Measurements from ENCODE around the gene PCYOX1L. TPM values are rescaled to one million over a fixed set of nuclear protein-coding genes. Genes with fewer than 3 reads are reported as not detected.
A peak's percentile ranks its signal among the peaks of the same experiment; 100 is the strongest.

The PCYOX1L gene
- polyA plus RNA-seq, 2 of the 4 experiments (the other 2 are of a cell fraction) = 2.1 to 6.7 TPM

DNA sequence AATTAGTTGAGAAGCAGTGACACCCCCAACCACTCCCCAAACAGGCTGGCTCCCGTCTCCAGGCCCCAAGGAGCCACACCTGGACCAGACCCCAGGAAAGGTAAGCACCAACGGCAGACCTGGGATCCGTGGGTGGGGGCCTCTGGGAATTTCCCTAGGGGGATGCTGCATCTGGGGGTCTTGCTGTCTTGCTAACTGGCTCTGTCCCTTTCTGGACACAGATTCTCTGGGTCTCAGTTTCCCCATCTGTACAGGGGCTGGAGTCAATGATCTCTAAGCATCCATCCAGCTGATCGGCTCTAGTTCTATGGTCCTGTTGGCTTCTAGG lies 49.1 kb downstream of the PCYOX1L start:
- WGBS (ENCODE audit: missing lambda C conversion rate) = 67% methylated on average over 4 of the region's 4 CpGs
- no peak for TF ChIP-seq EHF (CRISPR knock-in tag; IDR thresholded peaks at IDR 0.05)
- TF ChIP-seq CHD2 (IDR thresholded peaks at IDR 0.05; ENCODE audit: low read length, partially characterized antibody) = no peak
- TF ChIP-seq, protein P1, sequence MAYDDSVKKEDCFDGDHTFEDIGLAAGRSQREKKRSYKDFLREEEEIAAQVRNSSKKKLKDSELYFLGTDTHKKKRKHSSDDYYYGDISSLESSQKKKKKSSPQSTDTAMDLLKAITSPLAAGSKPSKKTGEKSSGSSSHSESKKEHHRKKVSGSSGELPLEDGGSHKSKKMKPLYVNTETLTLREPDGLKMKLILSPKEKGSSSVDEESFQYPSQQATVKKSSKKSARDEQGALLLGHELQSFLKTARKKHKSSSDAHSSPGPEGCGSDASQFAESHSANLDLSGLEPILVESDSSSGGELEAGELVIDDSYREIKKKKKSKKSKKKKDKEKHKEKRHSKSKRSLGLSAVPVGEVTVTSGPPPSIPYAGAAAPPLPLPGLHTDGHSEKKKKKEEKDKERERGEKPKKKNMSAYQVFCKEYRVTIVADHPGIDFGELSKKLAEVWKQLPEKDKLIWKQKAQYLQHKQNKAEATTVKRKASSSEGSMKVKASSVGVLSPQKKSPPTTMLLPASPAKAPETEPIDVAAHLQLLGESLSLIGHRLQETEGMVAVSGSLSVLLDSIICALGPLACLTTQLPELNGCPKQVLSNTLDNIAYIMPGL (CRISPR knock-in tag; IDR thresholded peaks at IDR 0.05; ENCODE audit: borderline replicate concordance) = no peak
- TF ChIP-seq GATA3 (IDR thresholded peaks at IDR 0.05; ENCODE audit: borderline replicate concordance) = no peak
- TF ChIP-seq, protein P2, sequence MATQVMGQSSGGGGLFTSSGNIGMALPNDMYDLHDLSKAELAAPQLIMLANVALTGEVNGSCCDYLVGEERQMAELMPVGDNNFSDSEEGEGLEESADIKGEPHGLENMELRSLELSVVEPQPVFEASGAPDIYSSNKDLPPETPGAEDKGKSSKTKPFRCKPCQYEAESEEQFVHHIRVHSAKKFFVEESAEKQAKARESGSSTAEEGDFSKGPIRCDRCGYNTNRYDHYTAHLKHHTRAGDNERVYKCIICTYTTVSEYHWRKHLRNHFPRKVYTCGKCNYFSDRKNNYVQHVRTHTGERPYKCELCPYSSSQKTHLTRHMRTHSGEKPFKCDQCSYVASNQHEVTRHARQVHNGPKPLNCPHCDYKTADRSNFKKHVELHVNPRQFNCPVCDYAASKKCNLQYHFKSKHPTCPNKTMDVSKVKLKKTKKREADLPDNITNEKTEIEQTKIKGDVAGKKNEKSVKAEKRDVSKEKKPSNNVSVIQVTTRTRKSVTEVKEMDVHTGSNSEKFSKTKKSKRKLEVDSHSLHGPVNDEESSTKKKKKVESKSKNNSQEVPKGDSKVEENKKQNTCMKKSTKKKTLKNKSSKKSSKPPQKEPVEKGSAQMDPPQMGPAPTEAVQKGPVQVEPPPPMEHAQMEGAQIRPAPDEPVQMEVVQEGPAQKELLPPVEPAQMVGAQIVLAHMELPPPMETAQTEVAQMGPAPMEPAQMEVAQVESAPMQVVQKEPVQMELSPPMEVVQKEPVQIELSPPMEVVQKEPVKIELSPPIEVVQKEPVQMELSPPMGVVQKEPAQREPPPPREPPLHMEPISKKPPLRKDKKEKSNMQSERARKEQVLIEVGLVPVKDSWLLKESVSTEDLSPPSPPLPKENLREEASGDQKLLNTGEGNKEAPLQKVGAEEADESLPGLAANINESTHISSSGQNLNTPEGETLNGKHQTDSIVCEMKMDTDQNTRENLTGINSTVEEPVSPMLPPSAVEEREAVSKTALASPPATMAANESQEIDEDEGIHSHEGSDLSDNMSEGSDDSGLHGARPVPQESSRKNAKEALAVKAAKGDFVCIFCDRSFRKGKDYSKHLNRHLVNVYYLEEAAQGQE (IDR thresholded peaks at IDR 0.05) = no peak
- no peak for TF ChIP-seq JUNB (IDR thresholded peaks at IDR 0.05)
- no peak for TF ChIP-seq ZSCAN20 (CRISPR knock-in tag; IDR thresholded peaks at IDR 0.05)
- TF ChIP-seq MAZ (IDR thresholded peaks at IDR 0.05; ENCODE audit: borderline replicate concordance, low read depth, low read length) = no peak
- TF ChIP-seq EP300 (IDR thresholded peaks at IDR 0.05) = no peak
- TF ChIP-seq, protein P3, sequence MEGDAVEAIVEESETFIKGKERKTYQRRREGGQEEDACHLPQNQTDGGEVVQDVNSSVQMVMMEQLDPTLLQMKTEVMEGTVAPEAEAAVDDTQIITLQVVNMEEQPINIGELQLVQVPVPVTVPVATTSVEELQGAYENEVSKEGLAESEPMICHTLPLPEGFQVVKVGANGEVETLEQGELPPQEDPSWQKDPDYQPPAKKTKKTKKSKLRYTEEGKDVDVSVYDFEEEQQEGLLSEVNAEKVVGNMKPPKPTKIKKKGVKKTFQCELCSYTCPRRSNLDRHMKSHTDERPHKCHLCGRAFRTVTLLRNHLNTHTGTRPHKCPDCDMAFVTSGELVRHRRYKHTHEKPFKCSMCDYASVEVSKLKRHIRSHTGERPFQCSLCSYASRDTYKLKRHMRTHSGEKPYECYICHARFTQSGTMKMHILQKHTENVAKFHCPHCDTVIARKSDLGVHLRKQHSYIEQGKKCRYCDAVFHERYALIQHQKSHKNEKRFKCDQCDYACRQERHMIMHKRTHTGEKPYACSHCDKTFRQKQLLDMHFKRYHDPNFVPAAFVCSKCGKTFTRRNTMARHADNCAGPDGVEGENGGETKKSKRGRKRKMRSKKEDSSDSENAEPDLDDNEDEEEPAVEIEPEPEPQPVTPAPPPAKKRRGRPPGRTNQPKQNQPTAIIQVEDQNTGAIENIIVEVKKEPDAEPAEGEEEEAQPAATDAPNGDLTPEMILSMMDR (IDR thresholded peaks at IDR 0.05) = no peak
- TF ChIP-seq, protein P4, sequence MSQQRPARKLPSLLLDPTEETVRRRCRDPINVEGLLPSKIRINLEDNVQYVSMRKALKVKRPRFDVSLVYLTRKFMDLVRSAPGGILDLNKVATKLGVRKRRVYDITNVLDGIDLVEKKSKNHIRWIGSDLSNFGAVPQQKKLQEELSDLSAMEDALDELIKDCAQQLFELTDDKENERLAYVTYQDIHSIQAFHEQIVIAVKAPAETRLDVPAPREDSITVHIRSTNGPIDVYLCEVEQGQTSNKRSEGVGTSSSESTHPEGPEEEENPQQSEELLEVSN (IDR thresholded peaks at IDR 0.05; ENCODE audit: borderline replicate concordance, low read depth) = no peak
- no peak for TF ChIP-seq RFX5 (IDR thresholded peaks at IDR 0.05)
- TF ChIP-seq TP53 (CRISPR knock-in tag; IDR thresholded peaks at IDR 0.05) = no peak
- TF ChIP-seq, protein P5, sequence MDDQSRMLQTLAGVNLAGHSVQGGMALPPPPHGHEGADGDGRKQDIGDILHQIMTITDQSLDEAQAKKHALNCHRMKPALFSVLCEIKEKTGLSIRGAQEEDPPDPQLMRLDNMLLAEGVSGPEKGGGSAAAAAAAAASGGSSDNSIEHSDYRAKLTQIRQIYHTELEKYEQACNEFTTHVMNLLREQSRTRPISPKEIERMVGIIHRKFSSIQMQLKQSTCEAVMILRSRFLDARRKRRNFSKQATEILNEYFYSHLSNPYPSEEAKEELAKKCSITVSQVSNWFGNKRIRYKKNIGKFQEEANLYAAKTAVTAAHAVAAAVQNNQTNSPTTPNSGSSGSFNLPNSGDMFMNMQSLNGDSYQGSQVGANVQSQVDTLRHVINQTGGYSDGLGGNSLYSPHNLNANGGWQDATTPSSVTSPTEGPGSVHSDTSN (IDR thresholded peaks at IDR 0.05) = no peak
- TF ChIP-seq CHD4 (IDR thresholded peaks at IDR 0.05; ENCODE audit: borderline replicate concordance) = no peak
- TF ChIP-seq MYC (IDR thresholded peaks at IDR 0.05; ENCODE audit: borderline replicate concordance, low read length) = no peak
- CTCF ChIA-PET = interaction anchor here (0.6 to 52.1 kb wide), 5 partner anchors 27 to 229 kb away, joined by 3 to 1709 read pairs (median 4); partner anchors contain the start of genes IL17B and PCYOX1L
- peak overlapping the region in 1 of 2 experiments; percentile 82; a peak in 3 of 6 replicates for H3K27ac ChIP-seq
- no peak overlapping the region for H3K4me2 ChIP-seq
- DNase-seq (ENCODE audit: low read depth in 1 of 2, low spot score in 1 of 2) (no peak), FAIRE-seq (no peak), ATAC-seq (no peak)
- no peaks in the 10 kb centered on the region for H3K9me3 ChIP-seq
- peaks cover 39% of the 10 kb centered on the region for H3K4me1 ChIP-seq
- POLR2A ChIA-PET = no interaction called here
- H3K4me3 ChIP-seq = no peak overlapping the region
